HUES48 (cell line): ENCODE data around the gene SPARC.

Source experiments
- H3K27ac ChIP-seq: one replicate; pipeline ENCODE4 v1.7.0; 2013; ENCODE audit warnings: low read depth, low read length, inconsistent platforms
- H3K27me3 ChIP-seq: 2 replicates; pipeline ENCODE4 v1.6.1; 2013; ENCODE audit warnings: mild to moderate bottlenecking, low read length; ENCODE audit not compliant: control insufficient read depth, insufficient read depth
- H3K36me3 ChIP-seq: 2 replicates; pipeline ENCODE4 v1.6.1; 2013; ENCODE audit warnings: low read length; ENCODE audit not compliant: control insufficient read depth, insufficient read depth
- H3K4me1 ChIP-seq: 2 replicates; pipeline ENCODE4 v1.6.1; 2013; ENCODE audit warnings: mild to moderate bottlenecking, low read length; ENCODE audit not compliant: control insufficient read depth, insufficient read depth
- H3K4me3 ChIP-seq: 2 replicates; pipeline ENCODE4 v1.5.1; 2013; ENCODE audit warnings: mild to moderate bottlenecking, low read depth, low read length
- H3K9ac ChIP-seq: 2 replicates; pipeline ENCODE4 v1.6.1; 2013; ENCODE audit warnings: mild to moderate bottlenecking, low read depth, low read length, moderate library complexity
- H3K9me3 ChIP-seq: 2 replicates; pipeline ENCODE4 v1.6.1; 2013; ENCODE audit warnings: low read length; ENCODE audit not compliant: control insufficient read depth, insufficient read depth

The SPARC gene

GRCh38 chr5:151667083-151667482 lies 19.6 kb downstream of the SPARC start:
- H3K27ac ChIP-seq: no peak overlapping the region
- no peak overlapping the region for H3K4me3 ChIP-seq
- peaks cover 96% of the 10 kb centered on the region for H3K36me3 ChIP-seq
- H3K9me3 ChIP-seq: no peaks in the 10 kb centered on the region
- H3K27me3 ChIP-seq: no peaks in the 10 kb centered on the region
- no peak overlapping the region for H3K9ac ChIP-seq
- no peaks in the 10 kb centered on the region for H3K4me1 ChIP-seq

DNA sequence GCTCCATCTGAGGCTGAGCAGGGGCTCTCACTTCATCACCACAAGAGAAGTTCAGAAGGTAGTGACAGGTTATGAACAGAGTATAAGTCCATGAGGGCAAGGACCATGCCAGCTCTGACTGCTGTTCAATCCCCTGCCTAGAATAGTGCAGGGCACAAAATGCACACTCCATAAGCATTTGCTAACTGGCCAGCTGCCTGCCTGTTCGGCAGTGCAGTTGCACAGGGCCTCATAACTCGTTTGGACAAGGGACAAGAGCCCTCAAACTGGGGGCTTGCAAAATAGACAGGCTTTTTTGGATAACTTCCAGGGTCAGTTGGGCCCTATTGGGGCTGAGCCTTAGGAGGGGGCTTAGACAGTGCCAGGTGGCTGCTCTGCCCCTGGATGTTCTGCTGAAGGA lies 21.1 kb downstream of the SPARC start:
- Histone ChIP-seq H3K9me3 (no peaks in the 10 kb centered on the region), H3K36me3 (peaks cover 86% of the 10 kb centered on the region), H3K4me1 (0 out of 2 replicates have a peak, but pooled peaks cover 3% of the 10 kb centered on the region), H3K27ac (no peak overlapping the region), H3K9ac (no peak overlapping the region), H3K27me3 (no peaks in the 10 kb centered on the region), H3K4me3 (no peak overlapping the region)

DNA sequence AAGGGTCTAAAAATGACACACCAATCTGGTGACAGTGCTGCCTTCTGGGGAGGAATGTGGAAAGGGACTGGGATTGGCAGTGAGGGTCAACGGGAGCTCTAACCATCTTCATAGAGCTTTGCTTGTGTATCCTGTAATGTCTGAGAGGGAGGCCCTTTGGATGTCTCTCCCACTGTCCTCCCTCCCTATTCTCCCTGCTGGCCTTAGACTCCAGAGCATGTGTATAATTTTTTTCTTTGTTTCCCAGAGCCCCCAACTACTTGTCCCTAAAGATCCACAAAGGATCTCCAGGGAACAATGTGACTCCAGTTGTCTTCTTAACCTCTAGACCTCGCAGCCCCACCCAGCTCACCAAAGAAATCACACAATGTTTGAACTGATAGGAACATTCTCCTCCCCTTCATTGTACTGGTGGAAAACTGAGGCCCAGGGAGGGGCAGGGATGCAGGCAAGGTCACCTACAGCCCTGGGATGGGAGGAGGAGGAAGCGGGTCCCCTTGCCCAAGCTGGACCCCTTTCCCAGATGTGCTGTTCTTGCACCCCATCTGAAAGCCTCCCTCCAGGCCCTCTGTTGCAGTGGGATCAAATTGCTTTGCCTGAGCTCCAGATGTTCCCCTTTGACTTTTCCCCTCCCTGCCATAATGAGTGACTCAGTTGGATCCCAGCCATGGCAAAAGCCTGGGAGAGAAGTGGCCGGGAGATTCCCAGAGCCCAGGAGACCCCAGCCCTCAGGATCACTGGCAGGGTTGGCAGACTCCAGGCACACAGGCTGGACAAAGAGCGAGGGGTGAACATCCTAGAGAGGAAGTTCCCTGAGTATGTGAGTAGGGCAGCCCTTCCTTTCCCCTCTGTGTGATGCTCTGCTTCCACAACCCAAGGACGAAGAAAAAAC lies 21.8 kb downstream of the SPARC start:
- no peak overlapping the region for H3K4me3 ChIP-seq
- no peaks in the 10 kb centered on the region for H3K9me3 ChIP-seq
- no peak overlapping the region for H3K9ac ChIP-seq
- no peak overlapping the region for H3K27ac ChIP-seq
- 0 out of 2 replicates have a peak, but pooled peaks cover 3% of the 10 kb centered on the region for H3K4me1 ChIP-seq
- H3K36me3 ChIP-seq: peaks cover 79% of the 10 kb centered on the region
- H3K27me3 ChIP-seq: no peaks in the 10 kb centered on the region

DNA sequence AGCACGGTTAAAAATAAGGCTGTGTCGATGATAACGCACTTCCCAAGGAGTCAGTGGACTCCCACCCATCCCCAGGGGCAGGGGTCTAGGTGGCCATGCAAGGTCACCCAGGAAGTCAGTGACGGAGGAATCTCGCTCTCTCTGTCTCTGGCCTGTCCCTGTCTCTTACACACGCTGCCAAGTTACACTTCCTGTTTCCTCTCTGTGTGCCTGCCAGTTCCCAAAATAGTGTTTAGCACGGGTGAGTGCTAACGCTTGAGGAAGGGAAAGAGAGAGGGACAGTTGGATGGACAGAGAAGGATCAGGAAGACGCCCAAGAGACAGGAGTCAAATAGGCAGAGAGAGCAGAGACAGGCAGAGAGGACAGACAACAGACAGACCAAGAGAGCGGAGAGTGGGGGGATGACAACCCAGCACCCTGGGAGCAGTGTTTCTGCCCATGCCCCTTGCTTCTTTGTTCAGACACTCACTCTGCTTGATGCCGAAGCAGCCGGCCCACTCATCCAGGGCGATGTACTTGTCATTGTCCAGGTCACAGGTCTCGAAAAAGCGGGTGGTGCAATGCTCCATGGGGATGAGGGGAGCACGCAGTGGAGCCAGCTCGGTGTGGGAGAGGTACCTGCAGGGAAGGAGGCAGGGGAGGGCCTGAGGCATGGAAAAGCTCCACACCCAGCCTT lies 23.0 kb downstream of the SPARC start:
- no peak overlapping the region for H3K4me3 ChIP-seq
- peaks cover 3% of the 10 kb centered on the region; the same call in 1 of the 2 replicates for H3K4me1 ChIP-seq
- peaks cover 67% of the 10 kb centered on the region for H3K36me3 ChIP-seq
- no peak overlapping the region for H3K9ac ChIP-seq
- no peaks in the 10 kb centered on the region for H3K27me3 ChIP-seq
- H3K9me3 ChIP-seq: no peaks in the 10 kb centered on the region
- H3K27ac ChIP-seq: no peak overlapping the region

GRCh38 chr5:151662805-151663204 lies 23.9 kb downstream of the SPARC start:
- no peaks in the 10 kb centered on the region for H3K9me3 ChIP-seq
- peaks cover 3% of the 10 kb centered on the region; the same call in 1 of the 2 replicates for H3K4me1 ChIP-seq
- H3K27ac ChIP-seq: no peak overlapping the region
- no peak overlapping the region for H3K4me3 ChIP-seq
- peaks cover 58% of the 10 kb centered on the region for H3K36me3 ChIP-seq
- no peaks in the 10 kb centered on the region for H3K27me3 ChIP-seq
- no peak overlapping the region for H3K9ac ChIP-seq

- Histone ChIP-seq H3K27me3 (no peaks in the 10 kb centered on the region), H3K27ac (no peak overlapping the region), H3K9ac (no peak overlapping the region), H3K4me1 (peaks cover 3% of the 10 kb centered on the region; the same call in 1 of the 2 replicates), H3K4me3 (no peak overlapping the region), H3K9me3 (no peaks in the 10 kb centered on the region), H3K36me3 (peaks cover 52% of the 10 kb centered on the region)
These were observed 24.6 kb downstream of the SPARC start for GRCh38 chr5:151661968-151662732.

DNA sequence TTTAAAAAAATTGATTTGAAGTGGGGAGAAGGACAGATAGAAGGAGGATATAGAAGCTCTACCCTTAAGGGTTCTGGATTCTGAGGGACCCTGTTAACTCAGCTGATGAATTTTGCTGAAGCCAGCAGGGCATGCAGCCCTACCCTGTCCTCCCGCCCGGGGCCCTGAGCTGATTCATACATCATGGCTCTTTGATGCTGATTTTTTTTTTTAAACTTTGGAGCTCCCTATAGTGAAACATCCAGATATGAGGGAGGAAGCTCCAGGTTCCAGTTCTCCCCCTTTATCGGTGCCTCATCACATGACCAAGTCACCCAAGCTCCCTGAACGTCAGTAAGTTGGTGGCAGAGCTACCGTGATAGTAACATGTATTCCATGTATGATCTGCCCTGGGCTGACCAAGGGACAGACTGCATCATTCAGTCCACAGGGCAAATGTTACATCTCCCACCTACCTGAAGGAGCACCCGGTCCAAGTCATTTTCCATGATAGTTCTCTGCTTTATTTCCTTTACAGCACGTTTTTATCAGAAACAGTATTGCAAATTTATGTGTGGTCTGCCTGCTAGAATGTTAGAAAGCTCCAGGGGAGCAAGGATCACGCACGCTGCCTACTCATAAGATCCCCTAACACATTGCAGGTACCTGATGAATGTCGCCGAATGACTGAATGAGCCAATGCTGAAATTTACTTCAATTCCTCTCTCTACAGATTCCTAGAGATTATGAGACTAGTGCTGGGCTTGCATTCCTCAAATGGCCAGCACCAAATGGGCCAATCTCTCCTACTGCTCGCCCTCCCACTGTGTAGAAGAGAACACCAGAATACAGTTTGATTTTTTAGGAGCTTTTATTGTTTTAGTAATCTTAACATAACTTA lies 25.9 kb downstream of the SPARC start:
- Histone ChIP-seq H3K27ac (no peak overlapping the region), H3K4me1 (peaks cover 3% of the 10 kb centered on the region; the same call in 1 of the 2 replicates), H3K36me3 (peaks cover 42% of the 10 kb centered on the region), H3K4me3 (no peak overlapping the region), H3K27me3 (no peaks in the 10 kb centered on the region), H3K9me3 (no peaks in the 10 kb centered on the region), H3K9ac (no peak overlapping the region)

- Histone ChIP-seq H3K27ac (no peak overlapping the region), H3K4me1 (peaks cover 3% of the 10 kb centered on the region; the same call in 1 of the 2 replicates), H3K27me3 (no peaks in the 10 kb centered on the region), H3K9ac (no peak overlapping the region), H3K4me3 (no peak overlapping the region), H3K9me3 (no peaks in the 10 kb centered on the region), H3K36me3 (peaks cover 25% of the 10 kb centered on the region)
These were observed 27.5 kb downstream of the SPARC start for GRCh38 chr5:151659001-151659754.

- H3K36me3 ChIP-seq: peaks cover 5% of the 10 kb centered on the region
- no peaks in the 10 kb centered on the region for H3K9me3 ChIP-seq
- H3K27me3 ChIP-seq: no peaks in the 10 kb centered on the region
- H3K4me1 ChIP-seq: peaks cover 3% of the 10 kb centered on the region; the same call in 1 of the 2 replicates
- no peak overlapping the region for H3K4me3 ChIP-seq
- no peak overlapping the region for H3K27ac ChIP-seq
- H3K9ac ChIP-seq: no peak overlapping the region
These were observed 29.6 kb downstream of the SPARC start for GRCh38 chr5:151657114-151657513.
